HG02623 (cell line): ENCODE data around the gene LMOD1.
"Not testable (repeated sequence)": the region's sequence is repeated elsewhere in the genome, so short reads cannot be mapped to it uniquely, and the experiment has no call there.

Experiments
- ATAC-seq: cut with Tn5 transposase; IDR thresholded peaks from one replicate; pipeline ENCODE4 v1.9.1; 2021; ENCODE audit warnings: moderate library complexity; ENCODE audit not compliant: unreplicated experiment

LMOD1 gene

GRCh38 chr1:201949491-201949890 lies 3.1 kb upstream of the LMOD1 start:
- ATAC-seq: no peak

- no peak for ATAC-seq
Observed at GRCh38 chr1:201947697-201948008, 1.3 kb upstream of the LMOD1 start.

DNA sequence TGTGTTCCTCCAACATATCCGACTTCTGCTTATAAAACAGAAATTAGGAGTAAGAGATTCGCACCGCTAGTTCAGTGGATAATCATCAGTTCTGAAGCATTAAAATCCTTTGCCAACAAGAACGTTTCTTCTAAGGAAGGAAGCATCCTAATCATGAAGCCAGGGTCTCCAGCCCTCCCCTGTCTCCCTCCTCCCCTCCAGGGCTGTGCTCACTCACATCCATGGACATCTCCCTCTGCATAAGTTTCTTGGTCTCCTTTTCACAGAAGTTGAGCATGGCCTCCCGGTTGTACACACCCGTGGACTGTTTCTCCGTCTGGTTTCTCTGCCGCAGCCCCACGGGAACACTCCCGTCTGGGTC lies 505 bp downstream of the LMOD1 start:
- ATAC-seq: no peak

GRCh38 chr1:201945157-201945556 lies 1.2 kb downstream of the LMOD1 start:
- ATAC-seq: no peak

GRCh38 chr1:201944639-201945038 lies 1.7 kb downstream of the LMOD1 start:
- no peak for ATAC-seq

DNA sequence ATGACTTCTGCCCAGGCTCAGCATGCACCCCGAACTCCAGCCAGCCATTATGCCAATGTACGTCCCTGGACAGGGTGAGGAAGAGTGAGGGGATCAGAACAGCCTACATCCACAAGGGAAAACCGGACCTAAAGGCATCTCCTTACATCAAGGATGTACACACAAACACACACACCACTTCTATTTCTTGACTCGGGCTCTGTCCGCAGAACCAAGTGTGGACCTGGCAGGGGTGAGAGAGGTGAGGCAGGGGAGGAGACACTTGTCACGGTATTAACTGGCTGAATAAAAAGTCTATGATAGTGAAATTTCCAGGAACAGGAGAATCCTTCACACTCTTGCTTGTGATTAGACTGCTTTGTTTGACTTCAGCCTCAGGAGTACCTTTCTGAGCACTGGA lies 2.3 kb downstream of the LMOD1 start:
- ATAC-seq: no peak

DNA sequence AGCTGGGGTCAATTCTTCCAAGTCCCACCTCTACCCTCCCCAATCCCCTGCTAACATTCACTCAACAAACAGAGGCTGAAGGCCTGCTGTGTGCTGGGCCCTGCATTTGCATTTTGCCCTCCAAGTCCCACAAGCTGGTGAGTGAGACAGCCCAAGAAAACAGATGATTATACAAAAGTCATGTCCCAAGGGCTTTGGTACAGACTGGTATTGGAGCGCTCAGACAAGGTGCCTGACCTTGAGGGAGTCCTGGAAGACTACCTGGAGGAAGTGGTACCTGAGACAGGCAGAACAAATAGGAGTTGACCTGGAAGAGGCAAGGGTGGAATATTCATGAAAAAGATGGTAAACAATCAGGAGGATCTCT lies 4.2 kb downstream of the LMOD1 start:
- ATAC-seq: no peak

- no peak for ATAC-seq
Observed at GRCh38 chr1:201941420-201942128, 4.8 kb downstream of the LMOD1 start.

GRCh38 chr1:201940316-201940715 lies 6.0 kb downstream of the LMOD1 start:
- not testable (repeated sequence) for ATAC-seq

GRCh38 chr1:201939574-201939973 lies 6.8 kb downstream of the LMOD1 start:
- no peak for ATAC-seq

GRCh38 chr1:201939148-201939547 lies 7.2 kb downstream of the LMOD1 start:
- no peak for ATAC-seq

DNA sequence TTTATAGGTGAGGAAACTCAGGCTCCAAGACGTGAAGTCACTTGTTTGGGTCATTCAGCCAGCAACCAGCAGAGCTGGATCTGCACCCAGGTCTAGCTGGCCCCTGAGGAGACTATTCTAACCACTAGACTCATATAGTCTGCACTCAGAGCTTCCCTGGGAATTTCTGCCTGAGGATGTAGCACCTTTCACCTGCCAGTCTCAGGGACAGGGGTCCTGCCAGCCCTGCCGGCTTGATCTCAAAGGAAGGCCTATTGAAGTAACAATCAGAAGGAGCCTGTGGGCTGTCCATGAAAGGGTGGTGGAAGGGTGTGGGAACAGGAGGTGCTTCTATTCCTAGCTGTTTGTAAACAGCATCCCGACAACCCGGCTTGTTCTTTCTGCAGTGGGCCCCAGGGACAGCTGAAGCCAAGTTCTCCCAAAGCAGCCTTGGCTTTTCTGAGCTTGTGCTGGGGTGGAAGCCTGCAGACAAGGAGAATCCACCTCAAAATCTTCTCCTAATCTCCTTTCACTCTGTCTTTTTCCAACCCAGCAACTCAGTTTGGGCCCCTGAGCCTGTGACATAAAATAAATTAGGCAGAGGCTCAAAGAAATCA lies 7.8 kb downstream of the LMOD1 start:
- no peak for ATAC-seq

DNA sequence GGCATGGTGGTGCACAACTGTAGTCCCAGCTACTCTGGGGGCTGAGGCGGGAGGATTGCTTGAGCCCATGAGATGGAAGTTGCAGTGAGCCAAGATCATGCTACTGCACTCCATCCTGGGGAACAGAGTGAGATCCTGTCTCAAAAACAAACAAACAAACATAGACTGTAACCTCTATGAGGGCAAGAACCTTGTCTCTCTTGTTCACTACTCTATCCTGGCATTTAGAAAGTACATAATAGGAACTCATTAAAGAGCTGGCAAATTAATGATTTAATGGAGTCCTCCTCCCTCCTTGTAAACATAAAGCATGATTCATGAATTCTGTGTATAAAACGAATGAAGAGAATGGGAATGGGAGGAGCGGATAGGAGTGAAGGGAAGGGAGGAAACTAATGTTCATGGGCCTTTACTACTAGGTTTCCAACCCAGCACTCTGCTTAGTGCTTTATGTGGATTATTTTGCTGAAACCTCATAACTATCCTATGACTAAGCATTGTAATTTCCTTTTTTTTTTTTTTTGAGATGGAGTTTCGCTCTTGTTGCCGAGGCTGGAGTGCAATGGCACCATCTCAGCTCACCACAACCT lies 8.6 kb downstream of the LMOD1 start:
- ATAC-seq: no peak

DNA sequence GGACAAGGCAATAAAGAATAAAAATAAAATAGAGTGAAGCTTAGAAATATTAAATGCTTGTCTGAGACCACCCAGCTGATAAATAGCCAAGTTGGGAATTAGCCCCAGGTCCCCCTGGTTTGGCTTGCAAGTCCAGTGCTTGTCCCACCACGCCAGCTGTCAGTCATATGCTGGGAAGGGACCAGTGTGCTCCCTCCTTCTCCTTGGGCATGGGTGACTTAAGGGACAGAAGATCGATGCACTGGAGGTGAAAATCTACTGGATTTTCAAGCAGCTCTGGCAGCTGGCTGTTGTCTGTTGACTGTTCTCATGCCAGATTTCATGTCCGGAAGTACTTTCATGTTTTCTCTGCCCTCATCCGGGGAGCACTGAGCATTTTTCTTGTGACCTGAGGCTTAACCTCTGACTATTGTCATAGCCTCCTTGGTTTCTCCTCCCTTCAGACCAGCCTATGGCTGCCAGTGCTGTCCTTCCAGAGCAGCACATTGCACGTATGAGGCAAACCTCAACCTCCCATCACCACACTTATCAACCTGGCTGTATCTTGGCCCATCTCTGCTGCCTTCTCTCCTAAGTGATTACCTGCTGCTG lies 12.4 kb downstream of the LMOD1 start:
- ATAC-seq: no peak

- no peak for ATAC-seq
Observed at GRCh38 chr1:201930803-201931202, 15.5 kb downstream of the LMOD1 start.

GRCh38 chr1:201930137-201930536 lies 16.2 kb downstream of the LMOD1 start:
- no peak for ATAC-seq

- no peak for ATAC-seq
Observed at GRCh38 chr1:201928266-201928665, 18.1 kb downstream of the LMOD1 start.

- no peak for ATAC-seq
Observed at GRCh38 chr1:201925981-201926645, 20.2 kb downstream of the LMOD1 start.

GRCh38 chr1:201925301-201925567 lies 21.1 kb downstream of the LMOD1 start:
- ATAC-seq: no peak

- no peak for ATAC-seq
Observed at GRCh38 chr1:201921952-201922558, 24.3 kb downstream of the LMOD1 start.

- ATAC-seq: no peak
Observed at GRCh38 chr1:201918343-201918742, 28.0 kb downstream of the LMOD1 start.
